BE2C (cell line): ENCODE results near the gene ZNF653.

Source experiments
- DNase-seq: peaks from one replicate; pipeline ENCODE4 v3.0.0-alpha.2; 2020
- H3K27me3 ChIP-seq: fragments of 250-450 bp; sonication (Bioruptor Pico); 2 replicates; pipeline ENCODE4 v1.5.1; 2020; ENCODE audit warnings: mild to moderate bottlenecking
- H3K36me3 ChIP-seq: fragments of 250-450 bp; sonication (Bioruptor Pico); 2 replicates; pipeline ENCODE4 v1.5.1; 2020; ENCODE audit warnings: mild to moderate bottlenecking
- H3K4me1 ChIP-seq: fragments of 250-450 bp; sonication (Bioruptor Pico); 2 replicates; pipeline ENCODE4 v1.5.1; 2020
- H3K4me3 ChIP-seq: 2 replicates; pipeline ENCODE4 v1.5.1; 2011; ENCODE audit warnings: low read depth, low read length
- H3K9me3 ChIP-seq: fragments of 250-450 bp; sonication (Bioruptor Pico); 2 replicates; pipeline ENCODE4 v1.5.1; 2020
- TF ChIP-seq, protein P1 (sequence below): IDR thresholded peaks from 2 replicates; pipeline ENCODE4 v1.5.1; 2012; ENCODE audit warnings: mild to moderate bottlenecking, low read depth, low read length

The ZNF653 gene

DNA sequence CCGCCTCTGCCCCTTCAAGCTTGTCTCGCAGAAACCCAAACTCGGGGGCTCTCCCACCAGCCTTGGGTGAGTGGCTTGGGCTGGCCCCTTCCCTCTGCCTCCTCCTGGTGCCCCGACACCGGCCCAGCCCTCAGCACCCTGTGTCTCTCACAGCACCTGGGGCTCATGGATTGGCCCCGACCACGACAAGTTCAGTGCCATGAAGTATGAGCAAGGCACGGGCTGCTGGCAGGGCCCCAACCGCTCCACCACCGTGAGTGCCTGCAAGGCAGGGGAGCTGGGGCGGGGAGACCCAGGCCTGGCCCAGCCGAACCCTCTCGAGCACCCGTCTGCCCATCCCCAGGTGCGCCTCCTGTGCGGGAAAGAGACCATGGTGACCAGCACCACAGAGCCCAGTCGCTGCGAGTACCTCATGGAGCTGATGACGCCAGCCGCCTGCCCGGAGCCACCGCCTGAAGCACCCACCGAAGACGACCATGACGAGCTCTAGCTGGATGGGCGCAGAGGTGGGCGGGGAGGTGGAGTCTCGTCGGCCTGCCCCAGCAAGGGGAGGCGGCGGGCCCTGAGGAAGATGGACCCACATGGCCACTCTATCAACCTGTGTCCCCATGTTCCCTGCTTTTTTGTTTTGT, 56.6 kb downstream of the ZNF653 start:
- no peaks in the 10 kb centered on the region for H3K4me1 ChIP-seq
- no peaks in the 10 kb centered on the region for H3K27me3 ChIP-seq
- TF ChIP-seq, protein P1, sequence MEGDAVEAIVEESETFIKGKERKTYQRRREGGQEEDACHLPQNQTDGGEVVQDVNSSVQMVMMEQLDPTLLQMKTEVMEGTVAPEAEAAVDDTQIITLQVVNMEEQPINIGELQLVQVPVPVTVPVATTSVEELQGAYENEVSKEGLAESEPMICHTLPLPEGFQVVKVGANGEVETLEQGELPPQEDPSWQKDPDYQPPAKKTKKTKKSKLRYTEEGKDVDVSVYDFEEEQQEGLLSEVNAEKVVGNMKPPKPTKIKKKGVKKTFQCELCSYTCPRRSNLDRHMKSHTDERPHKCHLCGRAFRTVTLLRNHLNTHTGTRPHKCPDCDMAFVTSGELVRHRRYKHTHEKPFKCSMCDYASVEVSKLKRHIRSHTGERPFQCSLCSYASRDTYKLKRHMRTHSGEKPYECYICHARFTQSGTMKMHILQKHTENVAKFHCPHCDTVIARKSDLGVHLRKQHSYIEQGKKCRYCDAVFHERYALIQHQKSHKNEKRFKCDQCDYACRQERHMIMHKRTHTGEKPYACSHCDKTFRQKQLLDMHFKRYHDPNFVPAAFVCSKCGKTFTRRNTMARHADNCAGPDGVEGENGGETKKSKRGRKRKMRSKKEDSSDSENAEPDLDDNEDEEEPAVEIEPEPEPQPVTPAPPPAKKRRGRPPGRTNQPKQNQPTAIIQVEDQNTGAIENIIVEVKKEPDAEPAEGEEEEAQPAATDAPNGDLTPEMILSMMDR = no peak
- DNase-seq = no peak
- peaks cover 42% of the 10 kb centered on the region for H3K36me3 ChIP-seq
- no peaks in the 10 kb centered on the region for H3K9me3 ChIP-seq
- no peak overlapping the region for H3K4me3 ChIP-seq

DNA sequence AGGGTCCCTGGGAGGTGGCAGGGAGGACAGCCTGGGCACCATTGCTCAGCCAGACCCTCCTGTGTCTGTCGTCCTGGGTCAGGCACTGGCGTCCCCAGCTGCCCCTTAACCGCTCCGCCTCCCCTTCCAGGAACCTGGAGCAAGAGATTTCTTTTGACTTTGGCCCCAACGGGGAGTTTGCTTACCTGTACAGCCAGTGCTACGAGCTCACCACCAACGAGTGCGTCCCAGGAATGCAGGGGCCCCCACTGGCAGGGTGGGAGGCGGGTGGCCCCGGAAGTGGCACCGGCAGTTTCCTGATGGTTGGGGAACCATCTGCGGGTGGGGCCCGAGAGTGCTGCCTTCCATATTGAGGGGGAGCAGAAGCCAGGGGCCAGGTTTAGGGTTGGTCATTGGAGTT, 57.2 kb downstream of the ZNF653 start:
- H3K27me3 ChIP-seq = no peaks in the 10 kb centered on the region
- H3K4me3 ChIP-seq = no peak overlapping the region
- H3K4me1 ChIP-seq = no peaks in the 10 kb centered on the region
- TF ChIP-seq, protein P1 = no peak
- no peak for DNase-seq
- H3K9me3 ChIP-seq = no peaks in the 10 kb centered on the region
- peaks cover 46% of the 10 kb centered on the region for H3K36me3 ChIP-seq

DNA sequence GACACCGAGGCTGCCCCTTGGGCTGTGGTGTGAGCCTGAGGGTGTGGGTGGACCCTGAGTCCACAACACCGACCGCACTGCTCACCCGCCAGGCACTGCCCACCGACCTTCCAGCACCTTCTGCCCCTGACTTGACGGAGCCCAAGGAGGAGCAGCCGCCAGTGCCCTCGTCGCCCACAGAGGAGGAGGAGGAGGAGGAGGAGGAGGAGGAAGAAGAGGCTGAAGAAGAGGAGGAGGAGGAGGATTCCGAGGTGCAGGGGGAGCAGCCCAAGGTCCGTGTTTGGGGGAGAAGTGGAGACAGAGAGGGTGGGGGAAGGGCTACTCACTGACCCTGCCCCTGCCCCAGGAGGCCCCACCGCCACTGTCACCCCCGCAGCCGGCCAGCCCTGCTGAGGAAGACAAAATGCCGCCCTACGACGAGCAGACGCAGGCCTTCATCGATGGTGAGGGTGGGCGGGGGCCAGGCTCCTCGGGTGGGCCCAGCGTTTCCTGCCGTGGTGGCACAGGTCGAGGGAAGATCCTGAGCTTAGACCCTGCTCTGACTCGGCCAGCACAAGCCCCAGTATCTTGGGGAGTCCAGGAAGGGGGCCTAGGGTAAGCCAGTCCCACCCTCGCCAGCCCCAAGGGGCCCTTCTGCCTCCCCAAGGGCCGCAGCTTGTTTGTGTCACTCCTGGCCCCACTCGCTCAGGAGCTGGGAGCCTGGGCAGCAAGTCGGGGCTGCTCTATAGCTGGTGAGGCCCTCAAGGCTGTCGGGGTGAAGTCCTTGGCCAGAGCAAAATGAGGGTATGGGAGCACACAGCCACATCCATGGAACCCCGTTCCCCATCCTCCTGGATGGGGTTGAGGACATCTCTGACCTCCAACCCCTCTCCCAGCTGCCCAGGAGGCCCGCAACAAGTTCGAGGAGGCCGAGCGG, 58.0 kb downstream of the ZNF653 start:
- DNase-seq = no peak
- Histone ChIP-seq H3K36me3 (peaks cover 52% of the 10 kb centered on the region), H3K4me3 (no peak overlapping the region), H3K9me3 (no peaks in the 10 kb centered on the region), H3K27me3 (no peaks in the 10 kb centered on the region), H3K4me1 (no peaks in the 10 kb centered on the region)
- TF ChIP-seq, protein P1 = no peak

DNA sequence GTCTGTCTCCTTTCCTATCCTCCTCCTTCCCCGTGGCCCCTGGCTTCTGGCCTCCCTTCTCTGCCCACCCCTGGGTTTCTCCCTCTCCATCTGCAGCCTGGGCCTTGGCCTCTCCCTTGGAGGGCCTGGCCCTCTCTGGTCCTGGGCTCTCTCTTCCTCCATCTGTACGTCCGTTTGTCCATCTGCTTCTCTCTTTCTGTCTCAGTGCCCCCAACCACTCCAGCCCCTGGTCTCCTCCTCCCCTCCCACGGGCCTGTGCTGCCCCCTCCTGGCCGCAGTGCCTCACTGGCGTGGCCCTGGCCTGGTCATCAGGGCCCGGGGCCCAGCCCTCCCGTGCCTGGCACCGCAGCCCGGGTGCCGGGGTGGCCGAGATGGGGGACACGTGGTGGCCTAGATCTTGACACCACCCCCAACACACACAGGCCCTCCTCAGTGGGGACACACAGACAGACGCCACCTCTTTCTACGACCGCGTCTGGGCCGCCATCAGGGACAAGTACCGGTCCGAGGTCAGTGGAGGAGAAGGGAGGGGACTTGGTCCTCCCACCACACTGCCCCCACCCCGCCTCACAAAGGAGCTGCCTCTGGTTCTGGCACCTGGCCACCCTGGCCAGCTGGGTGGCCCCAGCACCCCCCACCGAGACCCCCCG, 58.9 kb downstream of the ZNF653 start:
- DNase-seq = peak; percentile 86
- Histone ChIP-seq H3K4me3 (no peak overlapping the region), H3K36me3 (peaks cover 61% of the 10 kb centered on the region)

DNA sequence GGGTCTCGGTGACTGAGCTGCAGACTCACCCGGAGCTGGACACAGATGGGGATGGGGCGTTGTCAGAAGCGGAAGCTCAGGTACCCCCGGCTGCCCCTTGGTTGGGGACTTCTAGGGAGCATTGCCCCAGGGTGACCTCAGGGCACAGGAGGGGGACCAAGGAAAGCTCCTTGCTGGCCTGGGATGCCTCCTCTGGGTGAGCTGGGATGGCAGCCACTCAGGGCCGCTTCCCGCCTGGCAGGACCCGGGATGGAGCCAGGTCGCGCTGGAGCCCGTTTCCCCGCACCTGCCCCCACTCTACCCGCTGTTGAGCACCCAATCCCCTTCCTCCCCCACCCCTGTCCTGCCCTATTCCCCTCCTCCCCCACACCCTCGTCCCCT, 59.4 kb downstream of the ZNF653 start:
- no peak overlapping the region for H3K4me3 ChIP-seq
- peaks cover 66% of the 10 kb centered on the region for H3K36me3 ChIP-seq
- TF ChIP-seq, protein P1 = no peak
- no peak for DNase-seq
- H3K9me3 ChIP-seq = no peaks in the 10 kb centered on the region
- H3K4me1 ChIP-seq = no peaks in the 10 kb centered on the region
- no peaks in the 10 kb centered on the region for H3K27me3 ChIP-seq

More for the DNA sequence above, 58.9 kb downstream of the ZNF653 start:
- TF ChIP-seq, protein P1 = peak; percentile 89
- Histone ChIP-seq H3K4me1 (no peaks in the 10 kb centered on the region), H3K9me3 (no peaks in the 10 kb centered on the region), H3K27me3 (no peaks in the 10 kb centered on the region)
